ENCODE measurements around the gene CFAP61. TPM values are rescaled to one million over a fixed set of nuclear protein-coding genes. Genes with fewer than 3 reads are reported as not detected.

CFAP61 gene
- total RNA-seq, 3 donors from 2014 or later, result 0.33 to 2.4 (median 0.59) TPM

DNA sequence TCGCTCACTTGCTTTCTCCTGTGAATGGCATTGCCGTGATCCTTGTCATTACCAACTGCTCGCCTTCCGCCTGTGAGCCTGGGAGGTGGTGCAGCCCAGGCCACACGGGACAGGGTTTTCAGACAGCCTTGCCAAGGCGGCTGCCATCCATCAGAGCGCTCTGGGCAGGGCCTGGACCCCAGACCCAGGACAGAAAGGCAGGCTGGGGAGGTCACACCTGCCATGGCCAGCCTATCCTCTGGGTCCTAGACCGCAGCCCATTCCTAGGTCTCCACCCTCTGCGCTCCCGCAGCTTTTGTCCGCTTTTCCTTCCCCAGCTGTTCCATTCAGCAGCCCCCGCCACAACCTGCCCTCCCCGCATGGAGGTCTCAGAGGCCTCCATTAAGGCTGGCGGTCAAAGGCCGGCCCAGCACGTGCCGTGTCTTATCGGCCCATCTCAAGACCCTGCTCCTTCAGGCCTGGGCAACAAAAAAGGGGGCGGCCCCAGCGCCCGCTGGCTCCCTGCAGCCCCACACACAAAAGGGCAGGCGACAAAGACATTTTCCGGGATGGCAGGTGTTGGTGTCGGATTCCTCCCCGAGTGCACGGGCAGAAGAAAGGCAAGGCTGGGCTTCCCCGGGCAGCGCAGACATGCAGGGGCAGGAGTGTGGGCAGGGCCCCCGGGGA is 343.7 kb downstream of the CFAP61 start:
- intact Hi-C loops (cut with DNase I; ENCODE audit: low total_unique reads), result no loop called here
- no peak for DNase-seq (ENCODE audit: low spot score in 2 of 2)
- Histone ChIP-seq H3K36me3 (no peaks in the 10 kb centered on the region), H3K9me3 (no peaks in the 10 kb centered on the region), H3K27me3 (no peaks in the 10 kb centered on the region), H3K4me3 (no peak overlapping the region), H3K27ac (no peak overlapping the region), H3K4me1 (no peaks in the 10 kb centered on the region)
- TF ChIP-seq, protein P1, sequence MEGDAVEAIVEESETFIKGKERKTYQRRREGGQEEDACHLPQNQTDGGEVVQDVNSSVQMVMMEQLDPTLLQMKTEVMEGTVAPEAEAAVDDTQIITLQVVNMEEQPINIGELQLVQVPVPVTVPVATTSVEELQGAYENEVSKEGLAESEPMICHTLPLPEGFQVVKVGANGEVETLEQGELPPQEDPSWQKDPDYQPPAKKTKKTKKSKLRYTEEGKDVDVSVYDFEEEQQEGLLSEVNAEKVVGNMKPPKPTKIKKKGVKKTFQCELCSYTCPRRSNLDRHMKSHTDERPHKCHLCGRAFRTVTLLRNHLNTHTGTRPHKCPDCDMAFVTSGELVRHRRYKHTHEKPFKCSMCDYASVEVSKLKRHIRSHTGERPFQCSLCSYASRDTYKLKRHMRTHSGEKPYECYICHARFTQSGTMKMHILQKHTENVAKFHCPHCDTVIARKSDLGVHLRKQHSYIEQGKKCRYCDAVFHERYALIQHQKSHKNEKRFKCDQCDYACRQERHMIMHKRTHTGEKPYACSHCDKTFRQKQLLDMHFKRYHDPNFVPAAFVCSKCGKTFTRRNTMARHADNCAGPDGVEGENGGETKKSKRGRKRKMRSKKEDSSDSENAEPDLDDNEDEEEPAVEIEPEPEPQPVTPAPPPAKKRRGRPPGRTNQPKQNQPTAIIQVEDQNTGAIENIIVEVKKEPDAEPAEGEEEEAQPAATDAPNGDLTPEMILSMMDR (IDR thresholded peaks at IDR 0.05), result no peak
- TF ChIP-seq POLR2AphosphoS5 (IDR thresholded peaks at IDR 0.05) (no peak), POLR2A (IDR thresholded peaks at IDR 0.05) (no peak)

DNA sequence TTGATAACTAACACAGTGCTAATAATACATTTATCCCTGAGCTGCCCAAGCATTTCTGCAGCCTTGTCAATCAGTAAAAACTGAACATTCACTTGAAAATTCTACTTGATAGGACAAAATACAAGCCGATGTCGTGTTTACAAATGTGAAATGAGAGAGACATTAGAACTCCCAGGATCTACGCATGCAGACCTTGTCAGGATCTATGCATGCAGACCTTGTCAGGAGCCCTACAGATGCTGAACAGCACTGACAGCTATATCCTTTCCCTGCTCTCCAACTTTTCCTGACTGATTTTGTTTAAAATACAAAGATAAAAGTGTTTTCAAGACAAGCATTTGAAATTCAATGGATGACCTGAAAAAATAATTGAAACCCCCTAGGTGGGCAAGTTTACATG is 344.5 kb downstream of the CFAP61 start:
- Histone ChIP-seq H3K4me3 (no peak overlapping the region), H3K9me3 (no peaks in the 10 kb centered on the region), H3K4me1 (no peaks in the 10 kb centered on the region), H3K27ac (no peak overlapping the region), H3K36me3 (no peaks in the 10 kb centered on the region), H3K27me3 (no peaks in the 10 kb centered on the region)
- no peak for DNase-seq (ENCODE audit: low spot score in 2 of 2)
- no peak for TF ChIP-seq POLR2AphosphoS5 (IDR thresholded peaks at IDR 0.05)
- TF ChIP-seq POLR2A (IDR thresholded peaks at IDR 0.05), result no peak
- intact Hi-C loops (cut with DNase I; ENCODE audit: low total_unique reads), result no loop called here

DNA sequence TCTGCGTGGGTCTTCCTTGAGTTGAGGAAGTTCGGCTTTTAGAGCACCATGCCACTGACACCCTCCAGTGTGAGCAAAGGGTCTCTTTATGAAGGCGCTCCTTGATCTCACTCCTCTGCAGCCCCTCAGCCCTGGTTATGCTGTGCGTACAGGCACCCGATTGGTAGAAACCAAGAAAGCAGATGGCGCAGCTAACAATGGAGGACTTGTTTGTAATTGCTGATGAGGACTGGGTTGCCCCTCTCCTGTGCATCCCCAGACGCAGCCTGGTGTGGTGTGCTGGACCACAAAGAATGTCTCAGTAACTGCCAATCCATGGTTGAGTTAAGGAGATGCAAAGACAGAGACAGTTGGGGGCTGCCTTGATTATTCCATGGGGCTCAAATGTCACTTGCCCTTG is 345.8 kb downstream of the CFAP61 start:
- Histone ChIP-seq H3K9me3 (no peaks in the 10 kb centered on the region), H3K4me1 (no peaks in the 10 kb centered on the region), H3K36me3 (no peaks in the 10 kb centered on the region), H3K4me3 (no peak overlapping the region), H3K27ac (no peak overlapping the region), H3K27me3 (no peaks in the 10 kb centered on the region)
- no peak for DNase-seq (ENCODE audit: low spot score in 2 of 2)
- TF ChIP-seq POLR2AphosphoS5 (IDR thresholded peaks at IDR 0.05), result no peak
- no peak for TF ChIP-seq POLR2A (IDR thresholded peaks at IDR 0.05)
- TF ChIP-seq, protein P1 (IDR thresholded peaks at IDR 0.05), result no peak
- intact Hi-C loops (cut with DNase I; ENCODE audit: low total_unique reads), result no loop called here

DNA sequence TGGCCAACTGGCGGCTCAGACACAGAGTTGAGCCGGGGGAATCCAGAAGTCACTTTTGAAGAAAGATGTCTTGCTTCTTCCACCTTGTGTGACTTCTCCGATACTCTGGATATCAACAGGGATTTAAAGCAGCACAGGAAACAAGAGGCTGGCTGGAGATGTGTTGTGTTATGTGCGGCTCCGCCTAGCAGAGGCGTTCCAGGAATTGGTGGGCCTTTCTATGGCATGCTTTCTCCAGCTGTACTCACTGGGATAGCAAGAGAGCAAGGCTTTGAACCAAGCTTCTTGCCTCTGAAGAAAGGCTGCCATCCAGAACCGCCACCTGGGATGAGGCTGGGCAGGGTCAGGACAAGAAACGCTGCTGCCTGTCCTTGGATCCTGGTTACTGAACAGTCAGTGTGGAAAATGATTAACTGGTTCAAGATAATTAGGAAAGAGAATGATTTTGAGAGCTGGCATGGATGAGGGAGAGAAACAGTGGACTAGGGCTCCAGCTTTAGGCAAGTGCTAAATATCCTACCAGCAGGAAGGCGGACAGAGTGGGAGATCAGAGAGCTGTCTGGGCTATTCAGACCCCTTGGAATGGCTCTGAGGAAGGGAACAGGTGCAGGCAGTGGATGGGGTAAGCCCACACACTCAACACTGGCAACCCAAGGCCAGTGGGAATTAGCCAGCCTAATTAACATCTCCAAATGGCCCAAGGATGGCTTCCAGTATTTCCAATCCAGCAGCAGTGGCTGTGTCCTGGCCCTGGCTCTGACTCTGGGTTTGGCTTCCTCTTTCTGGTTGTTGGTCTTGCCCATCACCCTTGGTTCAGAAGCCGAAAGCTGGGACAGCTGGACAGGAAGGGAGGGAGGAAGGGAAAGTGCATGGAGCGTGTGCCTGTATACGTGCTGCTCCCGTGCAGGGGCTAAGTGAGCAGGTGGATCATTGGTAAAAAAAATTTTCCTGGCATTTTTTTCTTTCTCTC is 347.5 kb downstream of the CFAP61 start:
- Histone ChIP-seq H3K36me3 (peaks cover 5% of the 10 kb centered on the region), H3K4me3 (no peak overlapping the region), H3K4me1 (no peaks in the 10 kb centered on the region), H3K9me3 (no peaks in the 10 kb centered on the region), H3K27ac (no peak overlapping the region), H3K27me3 (no peaks in the 10 kb centered on the region)
- DNase-seq (ENCODE audit: low spot score in 2 of 2), result no peak
- intact Hi-C loops (cut with DNase I; ENCODE audit: low total_unique reads), result no loop called here
- TF ChIP-seq, protein P1 (IDR thresholded peaks at IDR 0.05), result no peak
- TF ChIP-seq POLR2A (IDR thresholded peaks at IDR 0.05) (no peak), POLR2AphosphoS5 (IDR thresholded peaks at IDR 0.05) (no peak)

DNA sequence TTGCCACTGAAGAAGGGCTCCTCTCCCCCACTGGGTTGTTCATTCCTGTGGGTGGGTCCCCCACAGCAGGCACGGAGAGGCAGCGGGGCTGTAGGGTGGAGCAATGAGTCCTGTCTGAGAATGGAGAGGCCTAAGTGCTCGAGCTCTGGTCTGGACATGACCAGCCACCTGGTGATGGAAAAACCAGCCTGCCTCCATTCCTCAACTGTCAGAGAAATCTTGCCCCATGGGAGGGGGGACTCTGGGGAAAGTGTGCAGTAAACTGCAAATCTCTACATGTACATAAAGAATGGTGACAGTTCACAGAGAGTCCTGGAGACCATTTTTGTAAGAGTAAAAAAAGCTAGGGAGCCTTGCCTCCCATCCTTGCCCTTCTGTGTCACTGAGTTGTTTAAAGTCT is 349.7 kb downstream of the CFAP61 start:
- intact Hi-C loops (cut with DNase I; ENCODE audit: low total_unique reads), result no loop called here
- Histone ChIP-seq H3K27me3 (no peaks in the 10 kb centered on the region), H3K36me3 (peaks cover 5% of the 10 kb centered on the region), H3K27ac (no peak overlapping the region), H3K4me3 (no peak overlapping the region), H3K4me1 (no peaks in the 10 kb centered on the region), H3K9me3 (no peaks in the 10 kb centered on the region)
- no peak for DNase-seq (ENCODE audit: low spot score in 2 of 2)
- TF ChIP-seq, protein P1 (IDR thresholded peaks at IDR 0.05), result no peak
- TF ChIP-seq POLR2A (IDR thresholded peaks at IDR 0.05), result no peak
- TF ChIP-seq POLR2AphosphoS5 (IDR thresholded peaks at IDR 0.05), result no peak

All from breast epithelium (tissue), 4 donors.